Activated T-cell treated with anti-CD3 and anti-CD28 coated beads, Interleukin-2, amount 50 U/mL, for 4 hours (primary cell): ENCODE data around the gene BOD1. TPM values are rescaled to one million over a fixed set of nuclear protein-coding genes. Genes with fewer than 3 reads are reported as not detected.

Source experiments
- ATAC-seq, 2 donors: fragments of 200-7000 bp; cut with Tn5 transposase; one replicate each; pipeline ENCODE4 v1.10.0; 2021
- DNase-seq: peaks from one replicate; pipeline ENCODE4 v3.0.0-alpha.2; 2020
- H3K27me3 Mint-ChIP-seq: one replicate; pipeline ENCODE4 v1.8.0; 2021; ENCODE audit warnings: low read depth, mixed read lengths
- H3K36me3 Mint-ChIP-seq: one replicate; pipeline ENCODE4 v1.8.0; 2022; ENCODE audit warnings: mixed read lengths; ENCODE audit not compliant: insufficient read depth
- H3K4me1 Mint-ChIP-seq: one replicate; pipeline ENCODE4 v1.8.0; 2021; ENCODE audit warnings: low read depth, mixed read lengths
- H3K4me3 Mint-ChIP-seq: one replicate; pipeline ENCODE4 v1.8.0; 2021; ENCODE audit warnings: mild to moderate bottlenecking, moderate library complexity, mixed read lengths
- H3K9me3 Mint-ChIP-seq: one replicate; pipeline ENCODE4 v1.8.0; 2021; ENCODE audit warnings: mixed read lengths
- total RNA-seq, 3 donors: library from RNA; stranded (reverse); gene quantifications; one replicate each; pipeline ENCODE4 v1.2.1, GENCODE V29; 2021

BOD1 gene
- total RNA-seq, 3 donors from 2014 or later, result 24.8 to 29.5 (median 26.8) TPM

- H3K4me1 Mint-ChIP-seq, result no peaks in the 10 kb centered on the region
- H3K36me3 Mint-ChIP-seq, result no peaks in the 10 kb centered on the region
- DNase-seq (no peak), ATAC-seq (no peak)
- H3K9me3 Mint-ChIP-seq, result no peaks in the 10 kb centered on the region
- no peak overlapping the region for H3K4me3 Mint-ChIP-seq
- peaks cover 10% of the 10 kb centered on the region for H3K27me3 Mint-ChIP-seq
Measured at GRCh38 chr5:173645890-173646574, 29.6 kb upstream of the BOD1 start.

- no peak for ATAC-seq
- Mint-ChIP-seq H3K4me3 (no peak overlapping the region), H3K27me3 (peaks cover 10% of the 10 kb centered on the region), H3K4me1 (no peaks in the 10 kb centered on the region), H3K36me3 (no peaks in the 10 kb centered on the region), H3K9me3 (no peaks in the 10 kb centered on the region)
- DNase-seq, result no peak
Measured at GRCh38 chr5:173645437-173645807, 29.0 kb upstream of the BOD1 start.

DNA sequence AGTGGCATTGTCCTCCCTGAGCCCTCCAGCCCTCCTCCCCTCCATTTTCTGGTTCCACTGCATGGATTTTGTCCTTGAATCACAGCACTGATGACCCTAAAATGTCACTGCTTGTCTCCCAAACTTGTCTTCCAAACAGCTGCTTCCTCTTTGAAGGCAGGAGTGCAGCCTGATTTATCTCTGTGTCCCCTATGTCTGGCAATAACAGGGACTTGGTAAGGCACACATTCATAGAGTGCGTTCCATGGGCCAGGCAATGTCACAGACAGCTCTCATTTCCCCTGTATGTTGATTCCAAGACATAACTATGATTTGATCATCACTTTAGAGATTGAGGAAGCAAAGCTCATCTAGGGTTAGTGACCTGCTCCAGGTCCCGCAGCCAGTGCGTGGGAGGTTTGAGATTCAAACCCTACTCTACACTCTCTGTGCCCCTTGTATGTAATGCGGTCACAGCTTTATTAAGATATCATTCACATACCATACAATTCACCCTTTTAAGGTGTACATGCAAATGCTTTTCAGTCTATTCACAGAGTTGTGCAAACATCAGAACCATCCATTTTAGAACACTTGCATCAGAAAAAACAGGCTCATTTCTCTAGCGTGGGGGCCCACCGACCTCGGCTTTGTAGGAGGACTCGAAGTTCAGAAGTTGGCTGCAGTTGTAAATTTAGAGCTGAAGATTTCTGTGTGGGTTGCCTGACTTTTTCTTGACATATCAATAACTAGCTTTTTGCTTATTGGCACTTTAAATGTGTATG, 28.4 kb upstream of the BOD1 start:
- Mint-ChIP-seq H3K9me3 (no peaks in the 10 kb centered on the region), H3K4me3 (no peak overlapping the region), H3K36me3 (no peaks in the 10 kb centered on the region), H3K27me3 (peaks cover 10% of the 10 kb centered on the region), H3K4me1 (no peaks in the 10 kb centered on the region)
- DNase-seq, result no peak
- no peak for ATAC-seq

GRCh38 chr5:173643964-173644363, 27.5 kb upstream of the BOD1 start:
- H3K4me3 Mint-ChIP-seq, result no peak overlapping the region
- H3K27me3 Mint-ChIP-seq, result peaks cover 10% of the 10 kb centered on the region
- ATAC-seq (peak in 1 of 2 donors; percentile 18), DNase-seq (no peak)
- no peaks in the 10 kb centered on the region for H3K4me1 Mint-ChIP-seq
- no peaks in the 10 kb centered on the region for H3K36me3 Mint-ChIP-seq
- no peaks in the 10 kb centered on the region for H3K9me3 Mint-ChIP-seq

GRCh38 chr5:173642895-173643481, 26.5 kb upstream of the BOD1 start:
- H3K4me1 Mint-ChIP-seq, result no peaks in the 10 kb centered on the region
- no peaks in the 10 kb centered on the region for H3K36me3 Mint-ChIP-seq
- no peak overlapping the region for H3K4me3 Mint-ChIP-seq
- peaks cover 8% of the 10 kb centered on the region for H3K27me3 Mint-ChIP-seq
- DNase-seq (no peak), ATAC-seq (no peak)
- H3K9me3 Mint-ChIP-seq, result no peaks in the 10 kb centered on the region

- Mint-ChIP-seq H3K9me3 (no peaks in the 10 kb centered on the region), H3K4me3 (no peak overlapping the region), H3K36me3 (no peaks in the 10 kb centered on the region), H3K4me1 (peaks cover 3% of the 10 kb centered on the region), H3K27me3 (peaks cover 8% of the 10 kb centered on the region)
- ATAC-seq (no peak), DNase-seq (no peak)
Measured at GRCh38 chr5:173642191-173642816, 25.9 kb upstream of the BOD1 start.

- no peak overlapping the region for H3K4me3 Mint-ChIP-seq
- H3K9me3 Mint-ChIP-seq, result no peaks in the 10 kb centered on the region
- DNase-seq, result no peak
- H3K36me3 Mint-ChIP-seq, result no peaks in the 10 kb centered on the region
- peaks cover 3% of the 10 kb centered on the region for H3K4me1 Mint-ChIP-seq
- H3K27me3 Mint-ChIP-seq, result no peaks in the 10 kb centered on the region
- ATAC-seq, result no peak
Measured at GRCh38 chr5:173640156-173640804, 23.8 kb upstream of the BOD1 start.

GRCh38 chr5:173638126-173639040, 21.9 kb upstream of the BOD1 start:
- ATAC-seq (no peak), DNase-seq (no peak)
- H3K9me3 Mint-ChIP-seq, result no peaks in the 10 kb centered on the region
- H3K4me3 Mint-ChIP-seq, result no peak overlapping the region
- H3K27me3 Mint-ChIP-seq, result no peaks in the 10 kb centered on the region
- peaks cover 3% of the 10 kb centered on the region for H3K4me1 Mint-ChIP-seq
- H3K36me3 Mint-ChIP-seq, result no peaks in the 10 kb centered on the region

DNA sequence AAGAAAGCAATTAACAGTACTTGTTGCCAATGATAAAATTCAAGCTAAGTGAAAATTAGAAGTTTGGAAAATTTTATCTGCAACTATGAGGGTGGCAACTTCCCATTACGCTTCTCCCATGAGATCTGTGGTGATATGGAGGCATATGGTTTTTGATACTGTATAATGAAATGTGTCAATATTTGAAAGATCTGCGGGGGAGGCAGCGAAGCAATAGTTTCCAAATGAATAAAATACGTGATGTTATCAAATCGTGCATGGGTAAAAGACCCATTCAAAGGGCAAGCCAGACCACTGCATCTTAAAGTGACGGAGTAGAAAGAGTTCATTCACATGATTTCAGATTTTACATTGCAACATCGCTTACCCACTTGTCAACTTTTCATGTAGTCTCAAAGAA, 20.9 kb upstream of the BOD1 start:
- ATAC-seq (peak; percentile 56 to 57), DNase-seq (no peak)
- H3K9me3 Mint-ChIP-seq, result no peaks in the 10 kb centered on the region
- H3K4me3 Mint-ChIP-seq, result no peak overlapping the region
- peaks cover 3% of the 10 kb centered on the region for H3K4me1 Mint-ChIP-seq
- no peaks in the 10 kb centered on the region for H3K36me3 Mint-ChIP-seq
- H3K27me3 Mint-ChIP-seq, result no peaks in the 10 kb centered on the region

GRCh38 chr5:173634465-173634983, 18.1 kb upstream of the BOD1 start:
- Mint-ChIP-seq H3K4me3 (no peak overlapping the region), H3K4me1 (peaks cover 3% of the 10 kb centered on the region), H3K36me3 (no peaks in the 10 kb centered on the region), H3K9me3 (no peaks in the 10 kb centered on the region), H3K27me3 (no peaks in the 10 kb centered on the region)
- DNase-seq (no peak), ATAC-seq (no peak)

GRCh38 chr5:173633304-173633703, 16.9 kb upstream of the BOD1 start:
- Mint-ChIP-seq H3K36me3 (no peaks in the 10 kb centered on the region), H3K9me3 (no peaks in the 10 kb centered on the region), H3K27me3 (no peaks in the 10 kb centered on the region), H3K4me3 (no peak overlapping the region), H3K4me1 (peaks cover 3% of the 10 kb centered on the region)
- ATAC-seq (no peak), DNase-seq (no peak)

DNA sequence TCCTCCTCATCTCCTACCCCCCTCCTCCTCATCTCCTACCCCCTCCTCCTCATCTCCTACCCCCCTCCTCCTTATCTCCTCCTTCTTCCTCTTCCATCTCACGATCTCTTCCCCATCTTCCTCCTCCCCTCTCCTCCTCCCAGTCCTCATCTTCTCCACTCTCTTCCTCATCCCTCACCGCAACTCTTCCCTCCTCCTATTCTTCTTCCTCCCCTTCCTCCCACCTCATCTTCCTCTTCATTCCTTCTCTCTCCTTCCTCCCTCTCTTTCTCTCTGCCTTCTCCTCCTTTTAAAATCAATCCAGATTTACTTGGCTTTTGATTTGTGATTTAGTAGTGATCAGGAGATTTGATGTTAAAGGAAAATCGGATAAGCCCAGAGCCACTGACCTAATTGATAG, 15.0 kb upstream of the BOD1 start:
- ATAC-seq, result no peak
- no peaks in the 10 kb centered on the region for H3K9me3 Mint-ChIP-seq
- H3K4me3 Mint-ChIP-seq, result no peak overlapping the region

GRCh38 chr5:173630724-173631365, 14.4 kb upstream of the BOD1 start:
- Mint-ChIP-seq H3K27me3 (no peaks in the 10 kb centered on the region), H3K4me3 (no peak overlapping the region), H3K36me3 (no peaks in the 10 kb centered on the region), H3K9me3 (no peaks in the 10 kb centered on the region), H3K4me1 (no peaks in the 10 kb centered on the region)
- DNase-seq (no peak), ATAC-seq (no peak)

More for the DNA sequence above, 15.0 kb upstream of the BOD1 start:
- no peak for DNase-seq
- no peaks in the 10 kb centered on the region for H3K36me3 Mint-ChIP-seq
- H3K4me1 Mint-ChIP-seq, result no peaks in the 10 kb centered on the region
- no peaks in the 10 kb centered on the region for H3K27me3 Mint-ChIP-seq
